Measurements from ENCODE around the gene SLC18A3.

The SLC18A3 gene

GRCh38 chr10:49609283-49610113, 612 bp upstream of the SLC18A3 start:
- TF ChIP-seq CTCF (conservative IDR thresholded peaks at IDR 0.05; ENCODE audit: low read depth), result no peak
- no peak overlapping the region for H3K27ac ChIP-seq
- POLR2A ChIA-PET (ENCODE audit: low non-redundant PET), result no interaction called here
- CTCF ChIA-PET, result no interaction called here
- DNase-seq (ENCODE audit: low spot score), result no peak

GRCh38 chr10:49610458-49611165, 502 bp downstream of the SLC18A3 start:
- no peak for TF ChIP-seq CTCF (conservative IDR thresholded peaks at IDR 0.05; ENCODE audit: low read depth)
- CTCF ChIA-PET, result no interaction called here
- POLR2A ChIA-PET (ENCODE audit: low non-redundant PET), result no interaction called here

GRCh38 chr10:49611166-49611815, 1.2 kb downstream of the SLC18A3 start:
- H3K27ac ChIP-seq, result no peak overlapping the region
- ChIA-PET CTCF (no interaction called here), POLR2A (ENCODE audit: low non-redundant PET) (no interaction called here)
- TF ChIP-seq CTCF (conservative IDR thresholded peaks at IDR 0.05; ENCODE audit: low read depth), result no peak
- no peak for DNase-seq (ENCODE audit: low spot score)

More at GRCh38 chr10:49610458-49611165, 502 bp downstream of the SLC18A3 start:
- no peak overlapping the region for H3K27ac ChIP-seq
- no peak for DNase-seq (ENCODE audit: low spot score)

- ChIA-PET CTCF (no interaction called here), POLR2A (ENCODE audit: low non-redundant PET) (no interaction called here)
- no peak for TF ChIP-seq CTCF (conservative IDR thresholded peaks at IDR 0.05; ENCODE audit: low read depth)
- H3K27ac ChIP-seq, result no peak overlapping the region
- DNase-seq (ENCODE audit: low spot score), result no peak
Observed at GRCh38 chr10:49611816-49612512, 1.9 kb downstream of the SLC18A3 start.

GRCh38 chr10:49612513-49613164, 2.5 kb downstream of the SLC18A3 start:
- ChIA-PET POLR2A (ENCODE audit: low non-redundant PET) (no interaction called here), CTCF (no interaction called here)
- no peak for TF ChIP-seq CTCF (conservative IDR thresholded peaks at IDR 0.05; ENCODE audit: low read depth)
- H3K27ac ChIP-seq, result no peak overlapping the region
- DNase-seq (ENCODE audit: low spot score), result no peak
